CD4-positive, CD25-positive, alpha-beta regulatory T cell (primary cell): ENCODE measurements around the gene BNC1. TPM values are rescaled to one million over a fixed set of nuclear protein-coding genes. Genes with fewer than 3 reads are reported as not detected.

Experiments used
- ATAC-seq, 2 donors: fragments of 150-1000 bp; cut with Tn5 transposase; one replicate each; pipeline ENCODE4 v1.10.0; 2021; ENCODE audit warnings: low read depth in 2 of 2, moderate number of reproducible peaks in 2 of 2, moderate library complexity in 1 of 2
- DNase-seq, 3 donors: peaks; one replicate each; pipeline versions ENCODE4 v3.0.0 to v3.0.0-alpha.2; 2012 to 2022; ENCODE audit warnings: mixed read lengths in 1 of 3
- H3K27ac ChIP-seq: one replicate; pipeline ENCODE4 v1.7.0; 2013; ENCODE audit warnings: mild to moderate bottlenecking, low read length; ENCODE audit not compliant: insufficient read depth, poor library complexity, severe bottlenecking
- H3K27me3 ChIP-seq: one replicate; pipeline ENCODE4 v1.7.0; 2013; ENCODE audit warnings: low read length; ENCODE audit not compliant: control insufficient read depth, insufficient read depth
- H3K36me3 ChIP-seq: one replicate; pipeline ENCODE4 v1.7.0; 2013; ENCODE audit warnings: mild to moderate bottlenecking, low read length, moderate library complexity; ENCODE audit not compliant: control insufficient read depth, insufficient read depth
- H3K4me1 ChIP-seq: 2 replicates; pipeline ENCODE4 v1.7.0; 2013; ENCODE audit warnings: mild to moderate bottlenecking, low read length; ENCODE audit not compliant: insufficient read depth, control insufficient read depth, poor library complexity, severe bottlenecking
- H3K4me3 ChIP-seq: one replicate; pipeline ENCODE4 v1.7.0; 2013; ENCODE audit warnings: low read depth, mild to moderate bottlenecking, low read length, moderate library complexity
- H3K9me3 ChIP-seq, 2 experiments: 1 replicate in 1 of 2; 2 replicates in 1 of 2; pipeline ENCODE4 v1.7.0; 2013; ENCODE audit warnings: low read length in 2 of 2, mild to moderate bottlenecking in 1 of 2, moderate library complexity in 1 of 2; ENCODE audit not compliant: control insufficient read depth in 2 of 2
- H3K27ac Mint-ChIP-seq, 3 donors: one replicate each; pipeline ENCODE4 v1.8.0; 2020 to 2022; ENCODE audit warnings: mild to moderate bottlenecking in 3 of 3, mixed read lengths in 3 of 3, moderate library complexity in 2 of 3
- H3K27me3 Mint-ChIP-seq: one replicate; pipeline ENCODE4 v1.8.0; 2022; ENCODE audit warnings: mild to moderate bottlenecking, mixed read lengths
- H3K36me3 Mint-ChIP-seq: one replicate; pipeline ENCODE4 v1.8.0; 2020; ENCODE audit warnings: mixed read lengths
- H3K4me1 Mint-ChIP-seq, 4 donors: one replicate each; pipeline ENCODE4 v1.8.0; 2020 to 2022; ENCODE audit warnings: mixed read lengths in 4 of 4, mild to moderate bottlenecking in 1 of 4
- H3K4me3 Mint-ChIP-seq, 4 donors: one replicate each; pipeline ENCODE4 v1.8.0; 2020 to 2022; ENCODE audit warnings: mild to moderate bottlenecking in 4 of 4, mixed read lengths in 4 of 4, moderate library complexity in 3 of 4
- H3K9me3 Mint-ChIP-seq, 7 donors: one replicate each; pipeline ENCODE4 v1.8.0; 2020 to 2022; ENCODE audit warnings: mixed read lengths in 7 of 7, mild to moderate bottlenecking in 3 of 7, moderate library complexity in 2 of 7
- polyA plus RNA-seq, 4 donors: library from polyadenylated mRNA; unstranded; fragments of 300-500 nt; fragmentation: Illumina TruSeq; gene quantifications; one replicate each; pipeline ENCODE4 v1.2.3, GENCODE V29; 2021
- total RNA-seq: library from RNA; stranded (reverse); gene quantifications from one replicate; pipeline ENCODE4 v1.2.3, GENCODE V29; 2022

BNC1 gene
- total and polyA plus RNA-seq, 5 donors from 2014 or later, result not detected

GRCh38 chr15:83290236-83290635 lies 5.8 kb upstream of the BNC1 start:
- Mint-ChIP-seq H3K4me1 (peaks cover 0 to 7% (median 0%) of the 10 kb centered on the region in 4 donors), H3K4me3 (no peak overlapping the region), H3K27ac (no peak overlapping the region), H3K9me3 (peaks cover 0 to 3% (median 0%) of the 10 kb centered on the region in 7 donors), H3K36me3 (no peaks in the 10 kb centered on the region), H3K27me3 (peaks cover 35% of the 10 kb centered on the region)
- DNase-seq, result no peak
- Histone ChIP-seq H3K36me3 (no peaks in the 10 kb centered on the region), H3K9me3 (no peaks in the 10 kb centered on the region), H3K4me1 (no peaks in the 10 kb centered on the region), H3K27me3 (peaks cover 16% of the 10 kb centered on the region), H3K27ac (no peak overlapping the region), H3K4me3 (no peak overlapping the region)
- ATAC-seq, result no peak

GRCh38 chr15:83289160-83289559 lies 4.7 kb upstream of the BNC1 start:
- H3K27me3 Mint-ChIP-seq, result peaks cover 35% of the 10 kb centered on the region
- DNase-seq (no peak), ATAC-seq (no peak)
- no peak overlapping the region for H3K4me3 Mint-ChIP-seq
- peaks cover 0 to 3% (median 0%) of the 10 kb centered on the region in 7 donors for H3K9me3 Mint-ChIP-seq
- H3K27me3 ChIP-seq, result peaks cover 14% of the 10 kb centered on the region
- H3K9me3 ChIP-seq, result no peaks in the 10 kb centered on the region
- no peak overlapping the region for H3K27ac ChIP-seq
- H3K36me3 ChIP-seq, result no peaks in the 10 kb centered on the region
- H3K27ac Mint-ChIP-seq, result no peak overlapping the region
- H3K4me1 ChIP-seq, result no peaks in the 10 kb centered on the region
- H3K4me1 Mint-ChIP-seq, result peaks cover 0 to 7% (median 0%) of the 10 kb centered on the region in 4 donors
- no peak overlapping the region for H3K4me3 ChIP-seq
- H3K36me3 Mint-ChIP-seq, result no peaks in the 10 kb centered on the region

- Mint-ChIP-seq H3K4me1 (peaks cover 0 to 7% (median 3%) of the 10 kb centered on the region in 4 donors), H3K27me3 (peaks cover 35% of the 10 kb centered on the region), H3K9me3 (peaks cover 0 to 3% (median 0%) of the 10 kb centered on the region in 7 donors), H3K36me3 (no peaks in the 10 kb centered on the region), H3K4me3 (no peak overlapping the region), H3K27ac (no peak overlapping the region)
- no peak overlapping the region for H3K4me3 ChIP-seq
- no peak overlapping the region for H3K27ac ChIP-seq
- DNase-seq (no peak), ATAC-seq (no peak)
- H3K36me3 ChIP-seq, result no peaks in the 10 kb centered on the region
- H3K4me1 ChIP-seq, result no peaks in the 10 kb centered on the region
- peaks cover 14% of the 10 kb centered on the region for H3K27me3 ChIP-seq
- H3K9me3 ChIP-seq, result no peaks in the 10 kb centered on the region
Observed at GRCh38 chr15:83288381-83288801, 3.9 kb upstream of the BNC1 start.

GRCh38 chr15:83287541-83288027 lies 3.1 kb upstream of the BNC1 start:
- no peaks in the 10 kb centered on the region for H3K36me3 ChIP-seq
- Mint-ChIP-seq H3K36me3 (no peaks in the 10 kb centered on the region), H3K4me3 (no peak overlapping the region), H3K27me3 (peaks cover 40% of the 10 kb centered on the region), H3K4me1 (peaks cover 0 to 7% (median 4%) of the 10 kb centered on the region in 4 donors), H3K9me3 (peaks cover 0 to 3% (median 0%) of the 10 kb centered on the region in 7 donors), H3K27ac (no peak overlapping the region)
- no peaks in the 10 kb centered on the region for H3K9me3 ChIP-seq
- H3K4me3 ChIP-seq, result no peak overlapping the region
- no peaks in the 10 kb centered on the region for H3K4me1 ChIP-seq
- H3K27ac ChIP-seq, result no peak overlapping the region
- DNase-seq, result no peak
- ATAC-seq, result no peak
- H3K27me3 ChIP-seq, result peaks cover 14% of the 10 kb centered on the region

GRCh38 chr15:83285979-83286553 lies 1.6 kb upstream of the BNC1 start:
- Mint-ChIP-seq H3K27ac (no peak overlapping the region), H3K36me3 (no peaks in the 10 kb centered on the region), H3K27me3 (peaks cover 55% of the 10 kb centered on the region), H3K4me3 (peak overlapping the region in 2 of 4 donors; percentile 0 to 32), H3K9me3 (peaks cover 0 to 3% (median 0%) of the 10 kb centered on the region in 7 donors), H3K4me1 (peaks cover 0 to 7% (median 4%) of the 10 kb centered on the region in 4 donors)
- Histone ChIP-seq H3K27ac (no peak overlapping the region), H3K9me3 (no peaks in the 10 kb centered on the region), H3K4me3 (no peak overlapping the region), H3K36me3 (no peaks in the 10 kb centered on the region), H3K4me1 (no peaks in the 10 kb centered on the region), H3K27me3 (peaks cover 23% of the 10 kb centered on the region)
- no peak for ATAC-seq
- DNase-seq, result no peak

- ATAC-seq (no peak), DNase-seq (no peak)
- H3K4me3 ChIP-seq, result no peak overlapping the region
- Mint-ChIP-seq H3K36me3 (no peaks in the 10 kb centered on the region), H3K4me3 (peak overlapping the region in 1 of 4 donors; percentile 35), H3K27ac (no peak overlapping the region), H3K9me3 (peaks cover 0 to 3% (median 0%) of the 10 kb centered on the region in 7 donors), H3K4me1 (peaks cover 0 to 7% (median 4%) of the 10 kb centered on the region in 4 donors), H3K27me3 (peaks cover 61% of the 10 kb centered on the region)
- no peaks in the 10 kb centered on the region for H3K4me1 ChIP-seq
- no peaks in the 10 kb centered on the region for H3K36me3 ChIP-seq
- H3K9me3 ChIP-seq, result no peaks in the 10 kb centered on the region
- H3K27me3 ChIP-seq, result peaks cover 28% of the 10 kb centered on the region
- no peak overlapping the region for H3K27ac ChIP-seq
Observed at GRCh38 chr15:83285284-83285978, 967 bp upstream of the BNC1 start.

GRCh38 chr15:83283813-83284558 lies 478 bp downstream of the BNC1 start:
- peaks cover 37% of the 10 kb centered on the region for H3K27me3 ChIP-seq
- no peak overlapping the region for H3K27ac Mint-ChIP-seq

More at GRCh38 chr15:83283813-83284558, 478 bp downstream of the BNC1 start:
- H3K9me3 Mint-ChIP-seq, result peaks cover 0 to 4% (median 0%) of the 10 kb centered on the region in 7 donors
- DNase-seq (no peak), ATAC-seq (no peak)
- peaks cover 0 to 7% (median 4%) of the 10 kb centered on the region in 4 donors for H3K4me1 Mint-ChIP-seq
- H3K36me3 ChIP-seq, result no peaks in the 10 kb centered on the region
- peaks cover 68% of the 10 kb centered on the region for H3K27me3 Mint-ChIP-seq
- H3K36me3 Mint-ChIP-seq, result no peaks in the 10 kb centered on the region
- H3K4me3 Mint-ChIP-seq, result peak overlapping the region in 2 of 4 donors; percentile 4 to 8
- no peaks in the 10 kb centered on the region for H3K4me1 ChIP-seq
- H3K9me3 ChIP-seq, result no peaks in the 10 kb centered on the region
- H3K27ac ChIP-seq, result no peak overlapping the region
- no peak overlapping the region for H3K4me3 ChIP-seq
